ENCODE measurements around the gene CPEB3.
"Not testable (repeated sequence)": the region's sequence is repeated elsewhere in the genome, so short reads cannot be mapped to it uniquely, and the experiment has no call there.

CPEB3 gene

GRCh38 chr10:92027141-92027540 lies 263.7 kb downstream of the CPEB3 start:
- no peak for DNase-seq (ENCODE audit: low read depth)

GRCh38 chr10:92025340-92025739 lies 265.5 kb downstream of the CPEB3 start:
- DNase-seq (ENCODE audit: low read depth): not testable (repeated sequence)

GRCh38 chr10:92024700-92025099 lies 266.2 kb downstream of the CPEB3 start:
- no peak for DNase-seq (ENCODE audit: low read depth)

GRCh38 chr10:92014620-92015019 lies 276.3 kb downstream of the CPEB3 start:
- DNase-seq (ENCODE audit: low read depth): no peak

- no peak for DNase-seq (ENCODE audit: low read depth)
These were observed 279.2 kb downstream of the CPEB3 start for GRCh38 chr10:92011560-92012214.

GRCh38 chr10:92010047-92010735 lies 280.7 kb downstream of the CPEB3 start:
- DNase-seq (ENCODE audit: low read depth): no peak

- DNase-seq (ENCODE audit: low read depth): no peak
These were observed 281.4 kb downstream of the CPEB3 start for GRCh38 chr10:92009445-92009844.

GRCh38 chr10:92005978-92006377 lies 284.9 kb downstream of the CPEB3 start:
- no peak for DNase-seq (ENCODE audit: low read depth)

GRCh38 chr10:92003258-92003657 lies 287.6 kb downstream of the CPEB3 start:
- no peak for DNase-seq (ENCODE audit: low read depth)

GRCh38 chr10:92001995-92002394 lies 288.9 kb downstream of the CPEB3 start:
- no peak for DNase-seq (ENCODE audit: low read depth)

GRCh38 chr10:92001581-92001980 lies 289.3 kb downstream of the CPEB3 start:
- no peak for DNase-seq (ENCODE audit: low read depth)
